Ecto neural progenitor cell (in vitro differentiated cells): ENCODE data around the gene SEMA3A.
A peak's percentile ranks its signal among the peaks of the same experiment; 100 is the strongest.

Experiments
- DNase-seq: peaks from one replicate; pipeline ENCODE4 v3.0.0-alpha.2; 2018; ENCODE audit warnings: low spot score

The SEMA3A gene

GRCh38 chr7:84009051-84009450 lies 185.5 kb downstream of the SEMA3A start:
- DNase-seq, result no peak

GRCh38 chr7:84003191-84003590 lies 191.4 kb downstream of the SEMA3A start:
- DNase-seq, result no peak

- DNase-seq, result no peak
These were observed 192.2 kb downstream of the SEMA3A start for GRCh38 chr7:84002348-84002747.

GRCh38 chr7:83996879-83997278 lies 197.7 kb downstream of the SEMA3A start:
- no peak for DNase-seq

- DNase-seq, result no peak
These were observed 206.8 kb downstream of the SEMA3A start for GRCh38 chr7:83987764-83988163.

GRCh38 chr7:83985821-83986220 lies 208.8 kb downstream of the SEMA3A start:
- DNase-seq, result no peak

GRCh38 chr7:83984591-83984990 lies 210.0 kb downstream of the SEMA3A start:
- DNase-seq, result no peak

- no peak for DNase-seq
These were observed 210.5 kb downstream of the SEMA3A start for GRCh38 chr7:83984076-83984475.

- DNase-seq, result no peak
These were observed 211.0 kb downstream of the SEMA3A start for GRCh38 chr7:83983606-83984005.

GRCh38 chr7:83976302-83976701 lies 218.3 kb downstream of the SEMA3A start:
- DNase-seq, result no peak

GRCh38 chr7:83970081-83970480 lies 224.5 kb downstream of the SEMA3A start:
- DNase-seq, result no peak

- no peak for DNase-seq
These were observed 230.3 kb downstream of the SEMA3A start for GRCh38 chr7:83964318-83964717.

- no peak for DNase-seq
These were observed 237.3 kb downstream of the SEMA3A start for GRCh38 chr7:83957333-83957732.

GRCh38 chr7:83956104-83956503 lies 238.5 kb downstream of the SEMA3A start:
- no peak for DNase-seq

GRCh38 chr7:83952236-83952635 lies 242.4 kb downstream of the SEMA3A start:
- no peak for DNase-seq

GRCh38 chr7:83947260-83947659 lies 247.3 kb downstream of the SEMA3A start:
- DNase-seq, result peak; percentile 44

GRCh38 chr7:83946801-83947200 lies 247.8 kb downstream of the SEMA3A start:
- no peak for DNase-seq

- no peak for DNase-seq
These were observed 253.3 kb downstream of the SEMA3A start for GRCh38 chr7:83941300-83941699.

- no peak for DNase-seq
These were observed 256.7 kb downstream of the SEMA3A start for GRCh38 chr7:83937930-83938329.

GRCh38 chr7:83936056-83936708 lies 258.4 kb downstream of the SEMA3A start:
- DNase-seq, result peak; percentile 57

GRCh38 chr7:83934118-83934734 lies 260.4 kb downstream of the SEMA3A start:
- DNase-seq, result no peak

GRCh38 chr7:83931968-83932367 lies 262.6 kb downstream of the SEMA3A start:
- DNase-seq, result no peak

GRCh38 chr7:83930262-83930661 lies 264.3 kb downstream of the SEMA3A start:
- no peak for DNase-seq

GRCh38 chr7:83925860-83926259 lies 268.7 kb downstream of the SEMA3A start:
- DNase-seq, result no peak
